ENCODE measurements around the gene KMT2A. TPM values are rescaled to one million over a fixed set of nuclear protein-coding genes. Genes with fewer than 3 reads are reported as not detected.

Gene KMT2A
- total RNA-seq, 4 donors from 2014 or later, result 78.6 to 101 (median 86.8) TPM

GRCh38 chr11:118488480-118489109 lies 52.3 kb downstream of the KMT2A start:
- Histone ChIP-seq H3K4me3 (no peak overlapping the region), H3K4me1 (no peaks in the 10 kb centered on the region), H3K27ac (no peak overlapping the region), H3K36me3 (peaks cover 6 to 93% (median 16%) of the 10 kb centered on the region in 3 donors), H3K9me3 (no peaks in the 10 kb centered on the region), H3K27me3 (no peaks in the 10 kb centered on the region)
- peak in 1 of 2 donors; percentile 41 for DNase-seq (ENCODE audit: low spot score in 2 of 2)
- peak; percentile 73 to 83 (median 76) for TF ChIP-seq CTCF (IDR thresholded peaks at IDR 0.05)
- TF ChIP-seq EP300 (IDR thresholded peaks at IDR 0.05), result peak in 1 of 2 donors; percentile 36
- no peak for TF ChIP-seq POLR2A (IDR thresholded peaks at IDR 0.05)
- WGBS, 2 donors, result 26 to 27% methylated on average over 7 of the region's 7 CpGs

- no peaks in the 10 kb centered on the region for H3K9me3 ChIP-seq
- no peak overlapping the region for H3K27ac ChIP-seq
- H3K27me3 ChIP-seq, result no peaks in the 10 kb centered on the region
- WGBS, 2 donors, result 81 to 84% methylated on average over 4 of the region's 4 CpGs
- no peak for TF ChIP-seq EP300 (IDR thresholded peaks at IDR 0.05)
- TF ChIP-seq POLR2A (IDR thresholded peaks at IDR 0.05), result no peak
- no peak for TF ChIP-seq CTCF (IDR thresholded peaks at IDR 0.05)
- no peak overlapping the region for H3K4me3 ChIP-seq
- H3K4me1 ChIP-seq, result no peaks in the 10 kb centered on the region
- H3K36me3 ChIP-seq, result peaks cover under 1 to 93% (median 28%) of the 10 kb centered on the region in 3 donors
- no peak for DNase-seq (ENCODE audit: low spot score in 2 of 2)
These were observed 54.7 kb downstream of the KMT2A start for GRCh38 chr11:118491041-118491440.

- Histone ChIP-seq H3K4me1 (no peaks in the 10 kb centered on the region), H3K27me3 (no peaks in the 10 kb centered on the region), H3K4me3 (no peak overlapping the region), H3K9me3 (no peaks in the 10 kb centered on the region), H3K27ac (no peak overlapping the region), H3K36me3 (peaks cover 2 to 100% (median 72%) of the 10 kb centered on the region in 3 donors)
- no peak for DNase-seq (ENCODE audit: low spot score in 2 of 2)
- no peak for TF ChIP-seq POLR2A (IDR thresholded peaks at IDR 0.05)
- no peak for TF ChIP-seq CTCF (IDR thresholded peaks at IDR 0.05)
- no peak for TF ChIP-seq EP300 (IDR thresholded peaks at IDR 0.05)
- 78 to 80% methylated on average over 4 of the region's 4 CpGs for WGBS, 2 donors
These were observed 61.5 kb downstream of the KMT2A start for GRCh38 chr11:118497831-118498230.

GRCh38 chr11:118503216-118503615 lies 66.9 kb downstream of the KMT2A start:
- TF ChIP-seq EP300 (IDR thresholded peaks at IDR 0.05) (no peak), CTCF (IDR thresholded peaks at IDR 0.05) (no peak), POLR2A (IDR thresholded peaks at IDR 0.05) (no peak)
- no peak for DNase-seq (ENCODE audit: low spot score in 2 of 2)
- Histone ChIP-seq H3K27me3 (no peaks in the 10 kb centered on the region), H3K27ac (no peak overlapping the region), H3K4me3 (no peak overlapping the region), H3K9me3 (no peaks in the 10 kb centered on the region), H3K36me3 (peaks cover 2 to 100% (median 46%) of the 10 kb centered on the region in 3 donors), H3K4me1 (no peaks in the 10 kb centered on the region)
- WGBS, 2 donors, result 72 to 87% methylated on average over 3 of the region's 3 CpGs

- no peak overlapping the region for H3K27ac ChIP-seq
- no peaks in the 10 kb centered on the region for H3K4me1 ChIP-seq
- H3K27me3 ChIP-seq, result no peaks in the 10 kb centered on the region
- peaks cover 7 to 100% (median 26%) of the 10 kb centered on the region in 3 donors for H3K36me3 ChIP-seq
- no peak for DNase-seq (ENCODE audit: low spot score in 2 of 2)
- no peak overlapping the region for H3K4me3 ChIP-seq
- WGBS, 2 donors, result 81 to 87% methylated on average over 5 of the region's 5 CpGs
- TF ChIP-seq CTCF (IDR thresholded peaks at IDR 0.05), result no peak
- TF ChIP-seq EP300 (IDR thresholded peaks at IDR 0.05), result no peak
- TF ChIP-seq POLR2A (IDR thresholded peaks at IDR 0.05), result no peak
- H3K9me3 ChIP-seq, result no peaks in the 10 kb centered on the region
These were observed 75.3 kb downstream of the KMT2A start for GRCh38 chr11:118511601-118512000.
